ENCODE measurements around the gene FILIP1.

FILIP1 gene

GRCh38 chr6:75501756-75502155 lies 8.2 kb upstream of the FILIP1 start:
- no peak for TF ChIP-seq YY1 (IDR thresholded peaks at IDR 0.05; ENCODE audit: low read depth)
- TF ChIP-seq CREB1 (IDR thresholded peaks at IDR 0.05; ENCODE audit: low read depth) = no peak

DNA sequence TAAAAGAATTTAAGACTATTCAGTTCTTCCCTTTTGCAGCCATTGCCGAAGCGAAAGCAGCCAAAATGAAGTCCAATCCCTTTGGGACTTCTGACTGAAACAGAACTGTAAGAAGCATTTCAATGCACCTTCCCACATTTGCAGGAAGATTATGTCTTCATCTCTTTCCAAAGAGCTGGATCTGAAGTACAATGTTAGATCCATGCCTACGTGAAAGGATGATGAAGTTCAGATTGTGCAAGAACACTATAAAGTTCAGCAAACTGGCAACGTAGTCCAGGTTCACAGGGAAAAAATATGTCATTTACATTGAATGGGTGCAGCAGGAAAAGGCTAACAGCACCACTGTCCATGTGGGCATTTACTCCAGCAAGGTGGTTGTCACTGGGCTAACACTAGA lies 6.0 kb upstream of the FILIP1 start:
- TF ChIP-seq EP300 (IDR thresholded peaks at IDR 0.05; ENCODE audit: borderline replicate concordance) (no peak), TAF1 (IDR thresholded peaks at IDR 0.05; ENCODE audit: low read depth) (no peak), EGR1 (IDR thresholded peaks at IDR 0.05) (no peak), RAD21 (IDR thresholded peaks at IDR 0.05; ENCODE audit: low read depth) (no peak), ZBTB7A (IDR thresholded peaks at IDR 0.05; ENCODE audit: low read depth) (no peak), TCF12 (IDR thresholded peaks at IDR 0.05; ENCODE audit: low read depth) (no peak), YY1 (IDR thresholded peaks at IDR 0.05; ENCODE audit: low read depth) (no peak), NFIC (IDR thresholded peaks at IDR 0.05) (no peak), MAX (IDR thresholded peaks at IDR 0.05) (no peak), TEAD4 (IDR thresholded peaks at IDR 0.05) (no peak), FOXM1 (IDR thresholded peaks at IDR 0.05; ENCODE audit: borderline replicate concordance, low read depth) (no peak), CREB1 (IDR thresholded peaks at IDR 0.05; ENCODE audit: low read depth) (no peak), CEBPB (IDR thresholded peaks at IDR 0.05) (no peak), USF1 (IDR thresholded peaks at IDR 0.05) (no peak)
- TF ChIP-seq, protein P1, sequence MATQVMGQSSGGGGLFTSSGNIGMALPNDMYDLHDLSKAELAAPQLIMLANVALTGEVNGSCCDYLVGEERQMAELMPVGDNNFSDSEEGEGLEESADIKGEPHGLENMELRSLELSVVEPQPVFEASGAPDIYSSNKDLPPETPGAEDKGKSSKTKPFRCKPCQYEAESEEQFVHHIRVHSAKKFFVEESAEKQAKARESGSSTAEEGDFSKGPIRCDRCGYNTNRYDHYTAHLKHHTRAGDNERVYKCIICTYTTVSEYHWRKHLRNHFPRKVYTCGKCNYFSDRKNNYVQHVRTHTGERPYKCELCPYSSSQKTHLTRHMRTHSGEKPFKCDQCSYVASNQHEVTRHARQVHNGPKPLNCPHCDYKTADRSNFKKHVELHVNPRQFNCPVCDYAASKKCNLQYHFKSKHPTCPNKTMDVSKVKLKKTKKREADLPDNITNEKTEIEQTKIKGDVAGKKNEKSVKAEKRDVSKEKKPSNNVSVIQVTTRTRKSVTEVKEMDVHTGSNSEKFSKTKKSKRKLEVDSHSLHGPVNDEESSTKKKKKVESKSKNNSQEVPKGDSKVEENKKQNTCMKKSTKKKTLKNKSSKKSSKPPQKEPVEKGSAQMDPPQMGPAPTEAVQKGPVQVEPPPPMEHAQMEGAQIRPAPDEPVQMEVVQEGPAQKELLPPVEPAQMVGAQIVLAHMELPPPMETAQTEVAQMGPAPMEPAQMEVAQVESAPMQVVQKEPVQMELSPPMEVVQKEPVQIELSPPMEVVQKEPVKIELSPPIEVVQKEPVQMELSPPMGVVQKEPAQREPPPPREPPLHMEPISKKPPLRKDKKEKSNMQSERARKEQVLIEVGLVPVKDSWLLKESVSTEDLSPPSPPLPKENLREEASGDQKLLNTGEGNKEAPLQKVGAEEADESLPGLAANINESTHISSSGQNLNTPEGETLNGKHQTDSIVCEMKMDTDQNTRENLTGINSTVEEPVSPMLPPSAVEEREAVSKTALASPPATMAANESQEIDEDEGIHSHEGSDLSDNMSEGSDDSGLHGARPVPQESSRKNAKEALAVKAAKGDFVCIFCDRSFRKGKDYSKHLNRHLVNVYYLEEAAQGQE (IDR thresholded peaks at IDR 0.05; ENCODE audit: low read depth) = no peak

DNA sequence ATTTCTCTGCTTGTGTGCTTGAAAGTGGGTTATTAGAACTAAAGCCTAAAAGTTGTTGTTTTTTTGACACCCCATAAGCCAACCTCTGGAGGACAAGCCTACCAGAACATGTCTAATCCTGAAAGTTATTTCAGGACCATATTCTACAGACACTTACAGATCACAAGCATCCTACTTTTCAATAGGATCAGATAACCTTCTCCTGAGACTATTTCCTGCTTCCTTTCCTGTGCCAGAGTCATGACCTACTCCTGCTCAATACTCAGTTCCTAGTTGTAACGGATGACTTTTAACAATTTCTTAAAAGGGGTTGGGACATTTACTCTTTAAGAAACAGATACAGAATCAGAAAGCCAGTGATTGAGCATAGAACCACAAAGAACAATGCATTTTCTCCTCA lies 5.3 kb upstream of the FILIP1 start:
- TF ChIP-seq TCF12 (IDR thresholded peaks at IDR 0.05; ENCODE audit: low read depth) = no peak
- no peak for TF ChIP-seq TEAD4 (IDR thresholded peaks at IDR 0.05)
- no peak for TF ChIP-seq NFIC (IDR thresholded peaks at IDR 0.05)
- TF ChIP-seq USF1 (IDR thresholded peaks at IDR 0.05) = no peak
- TF ChIP-seq, protein P1 (IDR thresholded peaks at IDR 0.05; ENCODE audit: low read depth) = no peak
- no peak for TF ChIP-seq FOXM1 (IDR thresholded peaks at IDR 0.05; ENCODE audit: borderline replicate concordance, low read depth)
- TF ChIP-seq CREB1 (IDR thresholded peaks at IDR 0.05; ENCODE audit: low read depth) = no peak
- TF ChIP-seq TAF1 (IDR thresholded peaks at IDR 0.05; ENCODE audit: low read depth) = no peak
- TF ChIP-seq ZBTB7A (IDR thresholded peaks at IDR 0.05; ENCODE audit: low read depth) = no peak
- no peak for TF ChIP-seq EP300 (IDR thresholded peaks at IDR 0.05; ENCODE audit: borderline replicate concordance)
- TF ChIP-seq CEBPB (IDR thresholded peaks at IDR 0.05) = no peak
- no peak for TF ChIP-seq RAD21 (IDR thresholded peaks at IDR 0.05; ENCODE audit: low read depth)

- TF ChIP-seq TCF12 (IDR thresholded peaks at IDR 0.05; ENCODE audit: low read depth) (no peak), TAF1 (IDR thresholded peaks at IDR 0.05; ENCODE audit: low read depth) (no peak), YY1 (IDR thresholded peaks at IDR 0.05; ENCODE audit: low read depth) (no peak), MAX (IDR thresholded peaks at IDR 0.05) (no peak), FOXM1 (IDR thresholded peaks at IDR 0.05; ENCODE audit: borderline replicate concordance, low read depth) (no peak), CEBPB (IDR thresholded peaks at IDR 0.05) (no peak), RAD21 (IDR thresholded peaks at IDR 0.05; ENCODE audit: low read depth) (no peak), EP300 (IDR thresholded peaks at IDR 0.05; ENCODE audit: borderline replicate concordance) (no peak), TEAD4 (IDR thresholded peaks at IDR 0.05) (no peak), NFIC (IDR thresholded peaks at IDR 0.05) (no peak), EGR1 (IDR thresholded peaks at IDR 0.05) (no peak), ZBTB7A (IDR thresholded peaks at IDR 0.05; ENCODE audit: low read depth) (no peak)
These were observed 4.4 kb upstream of the FILIP1 start for GRCh38 chr6:75497994-75498393.

GRCh38 chr6:75495011-75495410 lies 1.4 kb upstream of the FILIP1 start:
- no peak for TF ChIP-seq CEBPB (IDR thresholded peaks at IDR 0.05)
- TF ChIP-seq ZBTB7A (IDR thresholded peaks at IDR 0.05; ENCODE audit: low read depth) = no peak
- TF ChIP-seq NFIC (IDR thresholded peaks at IDR 0.05) = no peak
- TF ChIP-seq RAD21 (IDR thresholded peaks at IDR 0.05; ENCODE audit: low read depth) = no peak
- TF ChIP-seq TEAD4 (IDR thresholded peaks at IDR 0.05) = no peak
- TF ChIP-seq CREB1 (IDR thresholded peaks at IDR 0.05; ENCODE audit: low read depth) = no peak
- no peak for TF ChIP-seq USF1 (IDR thresholded peaks at IDR 0.05)
- TF ChIP-seq YY1 (IDR thresholded peaks at IDR 0.05; ENCODE audit: low read depth) = no peak
- TF ChIP-seq, protein P1 (IDR thresholded peaks at IDR 0.05; ENCODE audit: low read depth) = no peak
- TF ChIP-seq FOXM1 (IDR thresholded peaks at IDR 0.05; ENCODE audit: borderline replicate concordance, low read depth) = no peak
- no peak for TF ChIP-seq MAX (IDR thresholded peaks at IDR 0.05)
